HUDEP-2 (cell line): Measurements from ENCODE around the gene PPP1R3D.
A peak's percentile ranks its signal among the peaks of the same experiment; 100 is the strongest.
"Not testable (repeated sequence)": the region's sequence is repeated elsewhere in the genome, so short reads cannot be mapped to it uniquely, and the experiment has no call there.

Source experiments
- DNase-seq, 76 experiments: peaks; one replicate each; lab custom pipeline; 2025; ENCODE audit not compliant: unreplicated experiment in 76 of 76; lab: John Stamatoyannopoulos, UW

Gene PPP1R3D

DNA sequence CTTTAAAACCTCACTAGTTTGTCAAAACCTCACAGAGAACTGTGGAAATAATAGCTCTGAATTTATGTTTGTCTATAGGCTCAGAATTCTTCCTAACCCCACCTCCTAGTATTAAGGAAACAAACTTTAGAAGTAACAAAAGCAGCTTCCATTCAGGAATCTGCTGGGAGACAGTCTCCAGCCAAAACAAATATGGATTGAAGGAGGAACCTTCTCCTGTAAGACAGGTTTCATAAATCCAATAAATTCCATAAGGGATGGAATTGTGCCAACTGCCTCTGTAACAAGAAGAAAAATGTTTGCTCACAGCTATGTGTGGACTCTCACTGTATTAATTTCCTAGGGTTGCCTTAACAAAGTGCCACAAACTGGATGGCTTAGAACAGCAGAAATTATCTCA, 14.2 kb downstream of the PPP1R3D start:
- no peak for DNase-seq

DNA sequence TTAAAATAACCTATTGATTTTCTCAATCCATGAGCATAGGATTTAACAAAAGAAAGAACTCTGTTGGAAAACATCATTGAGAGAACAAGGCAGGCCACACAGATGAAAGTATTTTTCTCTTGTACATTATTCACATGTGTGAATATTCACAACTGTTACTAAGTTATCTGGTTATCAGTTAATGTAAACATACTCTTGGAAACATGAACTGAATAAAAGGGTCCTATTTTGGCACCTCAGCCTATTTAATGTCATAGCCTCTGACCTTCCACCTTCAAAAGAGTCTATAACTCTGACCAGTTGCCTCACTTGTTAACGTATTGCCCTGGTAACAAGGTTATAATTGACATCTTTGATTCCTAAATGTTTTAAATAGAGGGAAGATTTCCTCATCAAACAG, 14.7 kb downstream of the PPP1R3D start:
- DNase-seq, result no peak

DNA sequence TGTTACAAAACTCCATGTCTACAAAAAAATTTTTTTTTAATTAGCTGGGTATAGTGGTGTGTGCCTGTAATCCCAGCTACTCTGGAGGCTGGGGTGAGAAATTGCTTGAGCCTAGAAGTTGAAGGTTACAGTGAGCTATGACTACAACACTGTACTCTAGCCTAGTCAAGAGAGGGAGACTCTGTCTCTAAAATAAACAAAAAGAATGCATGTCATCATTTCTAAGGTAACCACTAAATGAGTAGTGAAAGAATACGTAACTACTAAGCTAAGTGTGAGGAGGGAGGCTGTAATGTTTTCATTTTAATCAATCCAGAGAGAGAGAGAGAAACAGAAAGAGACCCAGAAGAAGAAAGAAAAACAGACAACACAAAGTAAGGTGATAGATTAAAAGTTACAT, 16.6 kb downstream of the PPP1R3D start:
- no peak for DNase-seq

DNA sequence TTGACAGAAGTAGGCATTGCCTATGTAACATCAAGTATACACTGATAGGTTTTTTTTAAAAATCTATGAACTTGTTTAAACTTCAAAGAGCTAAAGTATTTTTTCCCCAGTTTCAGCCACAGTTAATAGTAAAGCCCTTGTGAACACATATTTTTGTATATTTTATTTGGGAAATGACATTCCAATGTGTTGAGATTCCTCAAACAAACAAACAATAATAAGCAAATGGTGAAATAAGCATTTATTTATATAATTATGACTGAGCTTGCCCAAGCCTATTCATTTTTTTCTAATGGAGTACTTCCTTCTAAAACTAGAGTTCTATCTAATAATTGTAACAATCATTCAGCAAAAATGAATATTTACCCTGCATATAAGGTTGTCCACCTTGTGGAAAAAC, 19.2 kb downstream of the PPP1R3D start:
- DNase-seq, result no peak

DNA sequence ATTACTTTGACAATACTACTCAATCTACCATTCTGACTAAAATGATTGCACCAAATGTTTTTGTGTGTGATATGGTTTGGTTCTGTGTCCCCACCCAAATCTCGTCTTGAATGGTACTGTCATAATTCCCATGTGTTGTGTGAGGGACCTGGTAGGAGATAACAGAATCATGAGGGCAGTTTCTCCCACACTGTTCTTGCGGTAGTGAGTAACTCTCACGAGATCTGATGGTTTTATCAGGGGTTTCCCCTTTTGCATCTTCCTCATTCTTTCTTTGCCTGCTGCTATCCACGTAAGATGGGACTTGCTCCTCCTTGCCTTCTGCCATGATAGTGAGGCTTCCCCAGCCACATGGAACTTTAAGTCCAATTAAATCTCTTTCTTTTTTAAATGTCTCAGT, 27.5 kb downstream of the PPP1R3D start:
- peak in 15 of 76 experiments; percentile 2 to 41 (median 14) for DNase-seq

DNA sequence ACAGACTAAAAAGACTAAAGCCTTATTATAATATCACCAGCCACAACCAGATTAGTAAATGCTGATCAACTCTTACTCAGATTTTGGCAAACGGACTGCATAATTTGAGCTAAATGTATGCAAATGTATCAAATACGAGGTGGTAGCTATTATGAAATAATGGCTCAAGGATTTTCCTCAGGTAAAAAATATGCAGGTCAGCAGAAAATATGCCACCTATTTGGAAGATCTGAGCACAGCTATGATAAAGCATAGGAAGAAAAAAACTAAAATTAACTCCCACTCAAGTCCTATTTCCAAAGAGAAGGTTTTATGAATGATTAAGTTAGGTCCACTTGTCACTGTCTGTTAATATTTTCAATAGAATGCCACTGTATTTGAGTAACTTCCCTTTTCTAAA, 29.1 kb downstream of the PPP1R3D start:
- no peak for DNase-seq

DNA sequence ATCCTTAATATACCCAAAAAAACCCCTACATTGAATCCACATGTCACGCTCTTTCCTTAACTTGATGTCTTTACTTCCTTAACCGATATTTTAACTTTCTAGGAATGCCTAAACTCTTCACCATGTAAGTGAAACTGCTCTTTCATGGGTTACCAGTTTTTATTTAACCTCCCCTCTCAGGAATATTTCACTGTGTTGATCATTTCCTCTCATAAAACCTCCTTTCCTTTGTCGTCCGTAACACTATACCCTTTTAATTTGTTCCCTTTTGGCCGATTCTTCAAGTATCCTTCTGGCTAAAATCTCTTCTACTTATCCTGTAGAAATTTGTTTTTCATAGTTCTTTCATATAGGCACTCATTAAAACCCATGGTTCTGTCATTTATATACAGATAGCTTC, 31.2 kb downstream of the PPP1R3D start:
- DNase-seq, result no peak

DNA sequence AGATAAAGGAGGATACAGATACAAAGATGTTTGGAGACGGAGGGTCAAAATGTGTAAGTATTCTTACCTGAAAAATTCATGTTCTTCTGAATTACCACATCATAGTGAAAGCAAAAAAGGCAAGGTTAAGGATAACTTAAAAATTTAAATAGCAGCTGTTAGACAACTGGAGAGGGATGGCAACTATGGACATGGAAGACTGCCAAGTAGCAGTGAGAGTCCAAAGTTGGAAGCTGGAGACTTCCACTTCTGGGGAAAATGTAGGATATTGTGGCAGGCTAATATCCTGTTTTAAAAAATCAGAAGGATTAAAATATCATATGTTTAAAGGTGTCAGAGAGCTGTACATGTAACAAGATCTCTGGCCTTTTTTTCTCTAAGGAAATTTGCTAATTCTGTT, 36.5 kb downstream of the PPP1R3D start:
- no peak for DNase-seq

DNA sequence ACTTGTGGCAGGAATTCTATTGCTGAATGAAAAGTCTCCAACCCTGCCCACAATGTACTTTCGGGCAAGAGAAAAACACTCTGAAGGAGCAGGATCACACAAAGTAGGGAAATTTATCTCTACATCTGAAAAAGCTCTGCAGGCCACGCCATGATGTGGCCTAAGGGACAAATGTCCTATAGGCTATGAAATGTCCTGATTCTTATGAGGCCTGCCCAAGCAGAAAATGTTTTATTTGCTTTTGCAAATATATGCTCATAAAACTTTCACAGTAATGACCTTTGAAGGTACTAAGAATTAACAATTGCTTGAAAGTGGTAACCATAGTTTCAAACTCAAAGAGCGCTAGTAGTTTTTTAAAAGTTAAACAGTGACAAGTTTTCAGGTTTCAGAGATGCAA, 37.6 kb downstream of the PPP1R3D start:
- DNase-seq, result no peak

DNA sequence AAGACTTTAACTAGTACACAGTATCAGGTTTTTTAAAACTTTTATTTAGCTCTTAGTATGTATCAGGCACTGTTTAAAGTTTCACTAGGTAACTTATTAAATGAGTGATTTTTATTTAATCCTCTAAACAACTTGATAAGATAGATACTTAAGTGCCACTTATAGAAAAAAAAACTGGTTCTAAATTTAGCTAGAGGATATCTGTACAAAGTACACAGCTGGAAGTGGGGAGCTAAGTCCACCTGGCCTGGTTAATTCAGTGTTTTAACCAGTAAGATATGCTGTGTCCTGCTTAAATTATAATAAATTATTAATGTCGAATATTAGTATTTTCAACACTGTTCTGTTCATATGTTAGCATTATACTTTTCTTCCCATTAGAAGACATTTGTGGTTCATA, 44.2 kb downstream of the PPP1R3D start:
- DNase-seq, result no peak

DNA sequence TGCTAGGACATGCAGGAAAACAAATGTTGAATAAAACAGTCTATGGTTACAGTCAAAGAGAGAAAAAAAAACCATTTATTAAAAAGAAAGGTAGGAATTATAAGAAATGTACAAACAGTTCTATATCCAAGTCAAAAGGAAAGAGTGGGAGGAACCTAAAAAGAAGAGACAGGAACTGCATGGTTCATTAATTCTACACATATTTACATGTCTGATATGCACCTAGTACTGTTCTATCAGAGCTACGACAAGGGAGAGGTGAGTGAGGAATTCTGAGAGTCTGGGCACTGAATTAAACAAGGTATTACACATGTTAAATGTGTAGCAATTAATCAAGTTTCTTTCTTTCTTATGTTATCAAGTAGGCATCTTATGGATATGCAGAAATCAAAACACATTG, 48.5 kb downstream of the PPP1R3D start:
- DNase-seq, result no peak

DNA sequence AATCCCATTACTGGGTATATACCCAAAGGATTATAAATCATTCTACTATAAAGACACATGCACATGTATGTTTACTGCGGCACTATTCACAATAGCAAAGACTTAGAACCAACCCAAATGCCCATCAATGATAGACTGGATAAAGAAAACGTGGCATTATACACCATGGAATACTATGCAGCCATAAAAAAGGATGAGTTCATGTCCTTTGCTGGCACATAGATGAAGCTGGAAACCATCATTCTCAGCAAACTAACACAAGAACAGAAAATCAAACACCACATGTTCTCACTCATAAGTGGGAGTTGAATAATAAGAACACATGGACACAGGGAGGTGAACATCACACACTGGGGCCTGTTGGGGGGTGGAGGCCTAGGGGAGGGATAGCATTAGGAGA, 50.1 kb downstream of the PPP1R3D start:
- DNase-seq, result not testable (repeated sequence)

DNA sequence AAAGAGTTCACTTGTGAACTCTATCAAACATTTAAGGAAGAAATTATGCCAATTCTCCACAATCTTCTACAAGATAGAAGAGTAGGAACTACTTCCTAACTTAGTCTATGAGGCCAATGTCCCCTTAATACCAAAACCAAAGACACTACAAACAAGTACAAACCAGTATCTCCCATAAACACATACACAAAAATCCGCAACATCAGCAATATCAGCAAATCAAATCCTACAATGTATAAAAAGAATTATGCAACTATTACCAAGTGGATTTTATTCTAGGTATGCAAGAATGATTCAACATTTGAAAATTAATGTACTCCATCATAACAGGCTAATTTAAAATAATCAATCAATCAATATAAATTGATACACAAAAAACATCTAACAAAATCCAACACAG, 52.1 kb downstream of the PPP1R3D start:
- no peak for DNase-seq
